ENCODE results near the gene SDK1. TPM values are rescaled to one million over a fixed set of nuclear protein-coding genes. Genes with fewer than 3 reads are reported as not detected.

SDK1 gene
- total and polyA plus RNA-seq, 11 donors, result 2.2 to 5.8 (median 3.4) TPM

- no peaks in the 10 kb centered on the region for H3K4me1 ChIP-seq
- H3K4me3 ChIP-seq, result no peak overlapping the region
- H3K36me3 ChIP-seq, result no peaks in the 10 kb centered on the region
- intact Hi-C loops (cut with DNase I), result loop anchor here in 1 of 10 donors (5.0 kb wide), 1 partner anchor 246 kb away; no protein-coding TSS in a partner anchor
- WGBS, 4 donors, result 90 to 93% (median 92%) methylated on average over 10 of the region's 10 CpGs
- peaks cover 0 to 14% (median 0%) of the 10 kb centered on the region in 12 donors for H3K9me3 ChIP-seq
- ATAC-seq, result no peak
- H3K27ac ChIP-seq, result no peak overlapping the region
- TF ChIP-seq POLR2A (IDR thresholded peaks at IDR 0.05), result no peak
- TF ChIP-seq CTCF (IDR thresholded peaks at IDR 0.05), result no peak
- DNase-seq, result no peak
- no peaks in the 10 kb centered on the region for H3K27me3 ChIP-seq
These were observed 722.5 kb downstream of the SDK1 start for GRCh38 chr7:4023502-4023901.

GRCh38 chr7:4024133-4024532, 723.1 kb downstream of the SDK1 start:
- no peak for DNase-seq
- no peak for TF ChIP-seq CTCF (IDR thresholded peaks at IDR 0.05)
- no peak for TF ChIP-seq POLR2A (IDR thresholded peaks at IDR 0.05)
- H3K27me3 ChIP-seq, result no peaks in the 10 kb centered on the region
- WGBS, 4 donors, result 46 to 83% (median 61%) methylated on average over 1 of the region's 1 CpG
- H3K36me3 ChIP-seq, result no peaks in the 10 kb centered on the region
- peaks cover 0 to 8% (median 0%) of the 10 kb centered on the region in 12 donors for H3K9me3 ChIP-seq
- no peaks in the 10 kb centered on the region for H3K4me1 ChIP-seq
- intact Hi-C loops (cut with DNase I), result loop anchor here in 1 of 10 donors (5.0 kb wide), 1 partner anchor 247 kb away; no protein-coding TSS in a partner anchor
- no peak overlapping the region for H3K4me3 ChIP-seq
- no peak overlapping the region for H3K27ac ChIP-seq
- ATAC-seq, result no peak

GRCh38 chr7:4024806-4025205, 723.8 kb downstream of the SDK1 start:
- Histone ChIP-seq H3K27me3 (no peaks in the 10 kb centered on the region), H3K9me3 (peaks cover 0 to under 1% (median 0%) of the 10 kb centered on the region in 12 donors), H3K36me3 (no peaks in the 10 kb centered on the region), H3K4me1 (no peaks in the 10 kb centered on the region), H3K27ac (no peak overlapping the region), H3K4me3 (no peak overlapping the region)
- DNase-seq (no peak), ATAC-seq (no peak)
- WGBS, 4 donors, result 86 to 91% (median 89%) methylated on average over 7 of the region's 7 CpGs
- no peak for TF ChIP-seq CTCF (IDR thresholded peaks at IDR 0.05)
- no peak for TF ChIP-seq POLR2A (IDR thresholded peaks at IDR 0.05)
- intact Hi-C loops (cut with DNase I), result loop anchor here in 1 of 10 donors (5.0 kb wide), 1 partner anchor 248 kb away; no protein-coding TSS in a partner anchor

- no peak for ATAC-seq
- intact Hi-C loops (cut with DNase I), result no loop called here
- H3K4me3 ChIP-seq, result no peak overlapping the region
These were observed 724.2 kb downstream of the SDK1 start for GRCh38 chr7:4025210-4025609.

More at GRCh38 chr7:4025210-4025609, 724.2 kb downstream of the SDK1 start:
- no peaks in the 10 kb centered on the region for H3K4me1 ChIP-seq
- no peaks in the 10 kb centered on the region for H3K9me3 ChIP-seq
- no peaks in the 10 kb centered on the region for H3K36me3 ChIP-seq
- no peak for DNase-seq
- H3K27me3 ChIP-seq, result no peaks in the 10 kb centered on the region
- H3K27ac ChIP-seq, result no peak overlapping the region
- TF ChIP-seq CTCF (IDR thresholded peaks at IDR 0.05) (no peak), POLR2A (IDR thresholded peaks at IDR 0.05) (no peak)
- WGBS, 4 donors, result 90 to 97% (median 93%) methylated on average over 12 of the region's 12 CpGs
